Embryonic facial prominence (tissue), 1 donor: Measurements from ENCODE around the gene MACROH2A2.
"Not testable (repeated sequence)": the region's sequence is repeated elsewhere in the genome, so short reads cannot be mapped to it uniquely, and the experiment has no call there.

Experiments used
- DNase-seq: peaks from one replicate; pipeline ENCODE4 v3.0.0-alpha.2; 2016; ENCODE audit errors: extremely low spot score

The MACROH2A2 gene

DNA sequence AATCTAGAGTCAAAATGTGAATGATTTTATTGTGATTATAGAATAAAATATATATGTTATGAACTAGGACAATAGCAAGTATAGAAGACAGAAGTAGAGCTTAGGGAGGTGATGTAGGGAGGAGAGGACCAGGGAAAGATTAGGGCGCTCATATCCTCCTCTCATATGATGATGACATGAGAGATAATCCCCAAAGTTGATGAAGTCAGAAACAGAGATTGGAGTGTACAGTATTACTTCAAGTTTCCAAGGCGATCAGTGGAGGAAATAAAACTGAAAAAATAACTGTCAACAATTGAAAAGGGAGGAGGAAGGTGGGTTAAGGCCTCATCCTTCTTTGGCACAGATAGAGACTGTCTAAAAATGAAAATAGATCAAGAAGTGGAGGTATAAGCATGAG, 14.9 kb downstream of the MACROH2A2 start:
- DNase-seq = no peak

DNA sequence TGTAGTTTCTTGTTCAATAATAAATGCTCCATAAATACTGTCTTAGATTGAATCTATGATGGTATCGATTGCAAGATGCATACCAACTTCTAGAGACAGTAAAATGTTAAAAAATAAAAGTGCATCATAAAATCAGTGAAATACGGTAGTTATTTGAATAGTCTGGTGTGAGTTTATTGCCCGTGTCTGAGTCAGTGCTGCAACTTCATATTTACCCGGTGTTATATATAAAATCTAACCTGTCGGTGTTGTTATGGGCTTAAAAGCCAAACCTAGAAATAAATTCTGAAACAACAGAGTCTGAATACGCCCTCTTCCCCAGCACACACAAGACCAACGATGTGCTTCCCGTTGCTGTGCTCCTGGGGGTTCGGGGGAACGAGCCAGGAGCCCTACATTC, 16.3 kb downstream of the MACROH2A2 start:
- no peak for DNase-seq

DNA sequence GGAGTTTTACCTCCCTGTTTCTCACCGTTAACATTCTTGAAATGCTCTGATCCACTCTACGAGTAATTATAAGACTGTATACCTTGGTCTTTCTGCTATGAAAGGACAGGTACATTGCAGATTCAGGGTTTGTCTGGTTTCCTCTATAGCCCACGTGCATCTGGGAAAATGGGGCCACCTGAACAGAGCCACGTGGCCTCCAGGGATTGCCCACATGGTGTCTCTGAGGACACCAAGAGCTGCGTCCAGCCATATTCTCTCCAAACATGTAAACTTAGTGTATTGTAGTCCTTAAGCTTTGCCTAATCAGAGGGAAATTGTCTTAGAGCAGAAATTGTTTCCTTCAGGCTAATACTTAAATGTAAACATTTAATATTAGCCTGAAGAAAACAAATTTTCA, 16.7 kb downstream of the MACROH2A2 start:
- no peak for DNase-seq

DNA sequence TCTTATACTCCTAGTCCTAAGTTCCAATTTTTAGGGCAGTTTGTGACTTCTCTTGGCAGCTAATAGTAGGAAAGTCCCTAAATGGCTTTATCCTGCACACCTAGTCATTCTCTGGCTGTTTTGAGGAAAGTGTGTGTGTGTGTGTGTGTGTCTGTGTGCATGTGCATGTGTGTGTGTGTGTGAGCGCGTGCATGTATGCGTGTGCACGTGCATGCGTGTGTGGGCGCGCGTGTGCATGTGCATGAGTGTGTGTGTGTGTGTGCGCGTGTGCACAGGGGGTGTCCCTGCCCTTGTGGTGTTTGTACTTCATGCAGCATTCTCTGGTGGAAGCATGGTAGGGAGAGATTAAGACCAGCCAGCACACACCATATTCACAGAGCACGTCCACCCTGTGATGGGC, 18.2 kb downstream of the MACROH2A2 start:
- DNase-seq = no peak

DNA sequence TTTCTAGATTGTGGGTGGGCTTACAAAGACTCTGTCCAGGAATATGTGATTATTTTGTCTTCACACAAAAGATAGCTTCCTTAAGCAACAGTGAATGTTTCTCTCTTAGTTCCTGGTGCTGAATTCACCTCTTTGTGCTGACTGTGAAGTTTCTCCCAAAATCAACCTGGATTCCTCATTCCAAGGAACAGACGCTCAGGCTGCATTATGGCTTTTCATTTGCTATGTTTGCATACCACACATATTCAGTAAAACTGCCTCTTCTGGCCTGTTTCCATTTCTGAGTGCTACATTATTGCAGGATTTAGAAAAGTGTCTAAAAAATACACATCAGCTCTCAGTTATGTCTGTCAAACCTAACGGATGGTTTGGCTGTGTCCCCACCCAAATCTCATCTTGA, 21.5 kb downstream of the MACROH2A2 start:
- no peak for DNase-seq

DNA sequence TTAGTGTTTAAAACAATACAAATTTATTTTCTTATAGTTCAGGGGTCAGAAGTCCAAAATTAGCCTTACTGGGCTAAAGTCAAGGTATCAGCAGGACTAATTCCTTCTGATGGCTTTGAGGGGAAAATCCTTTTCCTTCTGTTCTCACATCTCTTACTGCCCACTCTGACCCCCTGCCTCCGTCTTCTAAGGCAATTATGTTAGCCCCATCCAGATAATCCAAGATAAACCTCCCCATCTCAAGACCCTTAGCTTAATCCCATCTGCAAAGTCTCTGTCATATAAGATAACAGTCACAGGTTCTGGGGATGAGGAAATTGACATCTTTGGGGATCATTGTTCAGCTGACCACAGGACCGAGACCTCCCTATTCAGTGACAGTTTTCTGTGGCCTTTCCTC, 22.3 kb downstream of the MACROH2A2 start:
- DNase-seq = no peak

DNA sequence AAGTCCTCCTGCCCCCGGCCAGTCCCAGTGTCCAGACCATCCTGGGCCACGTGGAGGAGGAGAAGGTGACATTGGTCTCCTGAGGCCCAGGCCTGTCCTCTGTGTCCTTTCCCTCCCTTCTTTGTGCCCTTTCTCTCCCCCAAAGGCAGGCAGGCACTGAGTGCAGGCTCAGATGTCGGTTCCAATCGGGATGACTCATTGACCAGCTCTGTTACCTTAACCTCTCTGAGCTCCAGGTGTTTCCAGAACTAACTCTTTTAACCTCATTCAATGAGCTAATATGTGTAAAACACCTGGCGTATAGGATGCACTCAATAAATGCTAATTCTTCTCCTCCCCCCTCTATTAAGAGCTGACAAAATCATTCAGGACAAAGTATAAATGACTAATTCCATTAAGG, 25.7 kb downstream of the MACROH2A2 start:
- DNase-seq = no peak

DNA sequence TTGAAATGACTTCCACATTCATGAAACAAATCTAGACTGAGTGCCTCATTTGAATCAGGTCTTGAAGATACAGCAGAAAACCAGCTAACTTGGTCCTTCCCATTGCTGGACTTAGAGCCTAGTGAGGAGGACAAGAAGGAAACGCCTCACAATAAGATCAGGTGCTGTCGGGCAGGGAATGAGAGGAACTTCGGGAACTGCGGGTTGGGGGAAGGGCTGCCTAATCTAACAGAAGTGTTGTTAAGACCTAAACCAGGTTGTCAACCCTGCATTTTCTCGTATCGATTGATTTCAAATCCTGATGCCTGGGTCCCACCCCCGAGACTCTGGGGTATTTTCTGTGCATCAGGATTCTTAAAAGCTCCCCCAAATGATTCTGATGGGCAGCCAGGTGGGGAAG, 26.3 kb downstream of the MACROH2A2 start:
- DNase-seq = no peak

DNA sequence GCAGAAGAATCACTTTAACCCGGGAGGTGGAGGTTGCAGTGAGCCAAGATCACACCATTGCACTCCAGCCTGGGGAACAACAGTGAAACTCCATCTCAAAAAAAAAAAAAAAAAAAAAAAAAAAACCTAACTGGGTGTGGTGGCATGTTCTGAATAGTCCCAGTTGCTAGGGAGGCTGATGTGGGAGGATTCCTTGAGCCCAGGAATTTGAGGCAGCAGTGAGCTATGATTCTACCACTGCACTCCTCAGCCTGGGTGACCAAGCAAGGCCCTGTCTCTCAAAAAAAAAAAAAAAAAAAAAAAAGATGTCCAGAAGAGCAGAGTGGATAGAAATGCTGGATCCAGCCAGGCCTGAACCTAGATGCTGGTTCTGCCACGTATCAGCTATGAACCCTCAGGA, 28.1 kb downstream of the MACROH2A2 start:
- not testable (repeated sequence) for DNase-seq

DNA sequence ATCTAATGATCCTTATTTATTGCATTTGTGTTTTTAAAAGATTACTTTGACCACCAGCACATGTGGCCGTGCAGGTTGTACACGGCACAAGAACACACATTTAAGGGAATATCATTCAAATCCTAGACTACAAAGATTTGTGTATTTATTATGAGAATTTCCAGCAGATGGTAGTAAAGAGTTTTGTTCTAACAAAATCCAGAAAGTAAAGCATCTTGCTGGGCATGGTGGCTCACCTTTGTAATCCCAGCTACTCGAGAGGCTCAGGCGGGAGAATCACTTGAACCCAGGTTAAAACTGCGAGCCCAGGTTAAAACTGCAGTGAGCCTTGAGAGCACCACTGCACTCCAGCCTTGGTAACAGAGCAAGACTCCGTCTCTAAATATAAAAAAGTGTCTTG, 31.5 kb downstream of the MACROH2A2 start:
- no peak for DNase-seq

DNA sequence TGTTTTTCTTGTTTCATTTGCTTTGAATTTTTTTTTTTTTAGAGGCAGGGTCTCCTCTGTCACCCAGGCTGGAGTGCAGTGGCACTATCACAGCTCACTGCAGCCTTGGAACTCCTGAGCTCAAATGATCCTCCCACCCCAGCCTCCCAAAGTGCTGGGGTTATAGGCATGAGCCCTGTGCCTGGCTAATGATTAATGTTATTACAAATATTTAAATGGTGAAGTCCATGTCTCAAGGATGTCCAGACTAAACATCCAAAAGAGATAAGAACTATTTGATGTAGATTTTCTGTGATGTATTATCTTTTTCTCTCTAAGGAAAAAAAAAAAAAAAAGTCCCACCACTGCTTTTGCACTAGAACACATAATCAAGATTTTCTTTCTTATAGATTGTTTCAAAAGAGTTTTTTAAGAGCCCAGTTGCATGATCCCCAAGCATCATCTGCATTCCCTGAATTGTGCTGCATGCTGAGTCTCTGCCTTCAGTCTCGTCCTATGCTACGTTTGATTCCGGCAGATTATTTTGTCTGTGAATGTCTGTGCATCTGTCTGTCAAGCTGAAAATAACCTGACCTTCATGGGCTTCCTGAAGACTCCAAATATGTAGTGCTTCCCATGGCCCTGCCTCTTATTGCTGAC, 33.4 kb downstream of the MACROH2A2 start:
- DNase-seq = no peak

DNA sequence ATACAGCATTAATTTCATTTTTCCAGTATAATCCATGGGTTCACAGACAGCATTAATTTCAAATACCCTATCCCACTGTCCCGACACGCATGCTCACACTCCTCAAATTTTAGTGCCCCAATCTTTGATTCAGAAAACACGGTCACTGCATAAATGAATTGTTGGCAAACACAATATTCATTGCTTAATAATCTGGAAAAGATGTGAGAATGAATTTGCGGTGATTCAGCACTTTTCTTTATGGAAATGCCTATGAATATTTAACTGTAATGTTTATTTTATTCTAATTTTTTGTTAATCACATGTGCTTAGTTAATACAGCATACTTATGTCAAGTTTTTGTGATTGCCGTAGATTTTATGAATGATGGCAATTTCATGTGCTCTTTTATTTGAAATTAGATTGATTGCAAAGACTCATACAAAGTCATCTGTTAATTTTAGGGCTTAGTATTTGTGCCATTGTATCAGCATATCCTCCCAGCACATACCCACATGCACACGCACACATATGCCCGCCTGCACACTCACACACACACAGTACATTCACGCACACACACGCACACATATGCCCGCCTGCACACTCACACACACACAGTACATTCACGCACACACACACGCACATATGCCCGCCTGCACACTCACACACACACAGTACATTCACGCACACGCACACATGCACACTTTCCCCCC, 35.1 kb downstream of the MACROH2A2 start:
- DNase-seq = no peak

DNA sequence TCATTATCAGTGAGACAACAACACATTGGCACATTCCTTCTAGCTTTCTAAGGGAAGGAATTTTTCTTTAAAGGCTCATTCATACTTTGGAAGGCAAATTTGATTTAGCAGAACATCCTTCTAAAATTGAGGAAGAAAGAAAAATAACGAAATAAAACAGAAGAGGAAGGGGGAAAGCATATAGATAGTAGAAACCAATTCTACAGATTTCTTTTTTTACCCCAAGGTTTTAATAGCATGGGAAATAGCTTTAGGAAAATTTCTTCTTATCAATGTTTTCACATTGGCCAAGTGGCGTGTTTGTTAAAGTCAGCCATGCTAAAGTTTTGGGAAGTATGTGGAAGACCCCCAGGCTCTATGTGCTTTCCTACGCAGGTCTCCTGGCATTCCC, 35.7 kb downstream of the MACROH2A2 start:
- DNase-seq = no peak

DNA sequence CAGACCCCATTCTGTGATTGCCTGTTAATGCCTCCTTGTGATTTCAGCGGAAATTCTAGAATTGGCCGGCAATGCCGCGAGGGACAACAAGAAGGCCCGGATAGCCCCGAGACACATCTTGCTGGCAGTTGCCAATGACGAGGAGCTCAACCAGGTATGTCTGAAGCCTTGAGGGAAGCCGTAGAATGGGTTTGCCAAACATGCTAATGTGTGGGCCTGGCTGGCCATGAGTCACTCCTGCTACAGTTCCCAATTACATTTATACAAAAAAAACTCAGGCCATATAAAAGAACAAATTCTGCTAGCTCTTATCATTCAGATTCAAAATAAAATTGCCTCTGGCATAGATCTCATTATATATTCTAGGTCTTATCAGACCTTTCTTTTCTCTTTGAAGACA, 37.4 kb downstream of the MACROH2A2 start:
- no peak for DNase-seq

DNA sequence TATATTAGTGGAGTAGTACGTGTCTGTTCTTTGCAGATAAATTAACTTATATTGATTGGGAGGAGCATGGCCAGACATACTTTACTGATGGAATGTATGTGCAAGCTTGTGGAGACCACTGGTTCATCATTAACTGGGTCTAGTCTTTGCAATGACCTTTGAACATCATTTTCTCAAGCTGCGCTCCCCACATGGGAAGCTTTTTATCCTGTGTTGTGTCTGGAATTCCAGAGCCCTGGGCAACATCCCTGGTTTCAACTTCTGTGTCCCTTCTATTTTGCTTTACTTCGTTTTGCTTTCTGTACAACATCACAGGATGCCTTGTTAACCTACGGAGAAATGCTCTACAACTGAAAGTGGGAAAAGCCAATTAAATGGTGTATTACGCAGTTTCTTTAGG, 38.3 kb downstream of the MACROH2A2 start:
- DNase-seq = no peak

DNA sequence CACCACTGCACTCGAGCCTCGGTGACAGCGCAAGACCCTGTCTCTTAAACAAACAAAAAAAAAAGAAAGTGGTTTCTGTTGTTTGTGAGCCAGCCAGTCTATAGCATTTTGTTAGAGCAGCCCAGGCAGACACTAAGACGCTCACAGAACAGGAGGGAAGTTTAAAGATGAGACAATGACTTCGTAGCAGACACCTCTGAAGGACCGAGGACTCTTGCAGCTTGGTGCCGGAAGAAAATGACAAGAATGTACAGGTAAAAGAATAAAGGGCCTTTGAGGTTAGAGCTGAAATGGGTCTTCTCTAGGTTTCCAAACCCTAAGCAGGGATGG, 39.7 kb downstream of the MACROH2A2 start:
- DNase-seq = no peak

DNA sequence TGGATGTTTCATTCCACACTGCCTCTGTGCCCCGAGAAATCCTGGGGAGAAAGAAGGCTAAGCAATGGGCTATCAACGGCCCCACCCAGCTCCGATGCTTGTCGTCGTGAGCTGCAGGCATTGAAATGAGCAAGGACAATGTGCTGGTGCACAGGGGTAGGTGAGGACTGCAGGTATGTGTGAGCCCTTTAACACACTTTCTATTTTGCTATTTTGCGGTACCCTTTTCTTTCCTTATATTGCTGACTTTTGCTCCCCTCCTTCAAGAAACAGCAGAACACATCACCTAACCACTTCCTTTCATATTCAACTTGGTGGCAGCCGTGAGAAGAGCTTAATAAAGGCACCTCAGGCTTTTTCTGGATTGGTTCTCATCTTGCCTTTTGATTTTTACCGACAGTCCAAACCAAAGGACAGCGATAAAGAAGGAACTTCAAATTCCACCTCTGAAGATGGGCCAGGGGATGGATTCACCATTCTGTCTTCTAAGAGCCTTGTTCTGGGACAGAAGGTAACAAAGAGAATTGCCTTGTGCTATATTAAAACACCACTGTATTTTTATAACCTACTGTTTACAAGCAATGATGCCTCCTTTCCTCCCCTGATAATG, 40.8 kb downstream of the MACROH2A2 start:
- DNase-seq = no peak

DNA sequence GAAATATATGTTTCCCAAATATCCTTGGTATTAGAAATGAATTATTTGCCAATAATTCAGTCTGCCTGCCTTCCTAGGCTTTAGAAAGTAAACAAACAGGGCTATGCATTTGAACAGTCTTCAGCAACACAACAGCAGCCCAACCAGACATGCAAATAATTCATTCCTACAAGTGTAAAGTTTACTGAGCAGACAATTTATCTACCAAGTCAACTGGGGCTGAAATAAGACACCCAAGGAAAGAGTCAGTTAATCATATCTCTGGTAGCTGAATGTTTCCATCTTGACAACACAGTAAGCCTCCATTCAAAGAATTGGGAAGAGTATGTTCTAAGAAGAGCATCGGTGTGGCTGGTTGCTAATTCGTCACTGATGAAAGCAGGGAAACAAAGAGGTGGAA, 41.6 kb downstream of the MACROH2A2 start:
- DNase-seq = no peak

DNA sequence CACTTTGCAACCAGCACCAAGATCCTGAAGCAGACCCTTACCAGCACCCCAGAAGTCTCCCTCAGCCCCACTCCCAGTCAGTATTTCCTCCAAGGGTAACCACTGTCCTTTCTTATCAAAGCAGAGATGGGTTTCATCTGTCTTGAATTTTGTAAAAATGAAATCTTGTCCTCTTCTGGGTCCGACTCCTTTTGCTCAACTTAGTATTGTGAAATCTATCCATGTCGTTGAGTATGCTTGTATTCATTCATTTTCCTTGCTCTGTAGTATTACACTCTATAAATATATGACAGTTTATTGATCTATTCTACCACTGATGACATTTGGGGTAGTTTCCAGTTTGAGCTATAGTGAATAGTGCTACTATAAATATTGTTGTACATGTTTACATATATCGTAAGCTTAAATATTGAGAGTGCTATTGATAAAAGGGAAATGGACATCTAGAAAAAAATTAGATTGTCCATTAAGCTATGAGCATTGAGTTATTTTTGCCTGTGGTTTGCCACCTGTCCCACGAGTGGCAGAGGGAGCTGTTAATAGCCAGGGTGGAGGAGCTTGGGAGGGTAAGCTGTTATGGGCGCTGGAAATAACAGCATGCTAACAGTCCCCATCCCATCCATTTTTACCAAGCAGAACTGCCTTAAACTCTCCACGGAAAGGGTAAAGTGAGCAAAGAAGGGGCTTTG, 43.5 kb downstream of the MACROH2A2 start:
- DNase-seq = no peak

DNA sequence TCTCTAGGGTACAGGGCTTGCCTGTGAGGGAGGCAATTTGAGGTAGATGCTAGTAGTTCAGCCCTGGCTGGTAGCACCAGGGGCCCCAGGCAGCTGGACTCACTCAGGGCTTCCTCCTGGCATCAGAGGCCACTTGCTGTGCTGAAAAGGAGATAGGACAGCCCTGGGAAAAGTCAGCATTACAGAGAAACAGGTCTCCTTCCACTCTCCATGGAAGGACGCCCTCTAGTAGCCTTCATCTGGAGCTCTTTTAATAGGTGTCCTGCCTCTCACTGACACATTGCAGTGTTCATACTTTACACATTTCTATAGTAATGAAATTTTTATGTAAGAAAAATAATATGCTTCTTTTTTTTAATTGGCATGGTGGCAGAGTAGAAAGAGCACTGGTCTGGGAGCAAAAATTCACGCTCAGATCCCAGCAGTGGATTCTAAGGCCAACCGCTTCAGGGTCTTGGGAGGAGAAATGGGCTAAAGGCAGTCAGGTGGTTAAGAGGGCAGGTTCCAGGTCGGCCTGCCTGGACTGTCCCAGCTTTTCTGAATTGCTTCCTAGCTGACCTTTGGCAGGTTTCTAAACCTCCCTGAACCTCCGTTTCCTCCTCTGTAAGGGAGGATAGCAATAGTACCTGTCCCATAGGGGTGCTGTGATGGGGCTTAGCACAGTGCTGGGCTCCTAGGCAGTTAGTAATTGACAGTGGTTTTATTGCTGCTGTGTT, 44.2 kb downstream of the MACROH2A2 start:
- no peak for DNase-seq

DNA sequence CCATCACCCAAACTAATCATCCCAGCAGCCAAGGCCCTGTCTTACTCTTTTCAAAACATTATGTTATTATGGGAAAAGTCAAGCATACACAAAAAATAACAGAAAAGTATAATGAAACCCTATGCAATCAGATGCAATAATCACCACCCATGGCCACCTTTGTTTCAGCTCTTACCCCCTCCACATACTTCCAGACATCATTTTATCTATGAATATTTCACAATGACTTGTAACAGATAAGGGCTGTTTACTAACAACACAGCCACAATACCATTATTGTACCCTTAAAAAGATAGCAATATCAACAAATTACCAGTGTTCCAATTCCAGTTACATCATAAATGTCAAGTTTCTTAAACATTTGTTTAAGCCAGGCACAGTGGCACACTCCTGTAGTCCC, 44.8 kb downstream of the MACROH2A2 start:
- no peak for DNase-seq

DNA sequence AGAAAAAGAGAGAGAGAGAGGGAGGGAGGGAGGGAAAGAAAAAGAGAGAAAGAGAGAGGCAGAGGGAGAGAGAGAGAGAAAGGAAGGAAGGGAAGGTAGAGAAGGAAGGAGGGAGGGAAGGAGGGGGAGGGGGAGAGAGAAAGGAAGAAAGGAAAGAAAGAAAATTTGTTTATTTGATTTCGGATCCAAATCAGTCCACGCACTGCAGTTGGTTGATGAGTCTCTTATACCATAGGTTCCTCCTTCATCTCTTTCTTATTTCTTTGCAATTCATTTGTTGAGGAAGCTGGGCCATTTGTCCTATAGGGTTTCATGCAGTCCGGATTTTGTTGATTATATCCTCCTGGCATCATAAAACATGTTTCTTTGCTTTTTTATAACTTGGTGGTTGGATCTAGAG, 45.6 kb downstream of the MACROH2A2 start:
- no peak for DNase-seq
